Spleen (tissue), 7 donors: ENCODE data around the gene UBC.

Experiments used
- POLR2A ChIP-seq, 3 donors: fragments of 450-650 bp; IDR thresholded peaks; one replicate each; pipeline ENCODE4 v1.5.1; 2017; ENCODE audit warnings: antibody characterized with exemption in 3 of 3, mild to moderate bottlenecking in 1 of 3
- POLR2AphosphoS5 ChIP-seq, 3 donors: sonication (generic); formaldehyde crosslinking; IDR thresholded peaks; one replicate each; pipeline ENCODE4 v1.5.1; 2017; ENCODE audit warnings: antibody characterized with exemption in 3 of 3
- TF ChIP-seq, protein P1 (sequence below), 11 experiments: fragments of 200-600 bp in 7 of 11; fragments of 450-650 bp in 4 of 11; sonication (generic) in 4 of 11; IDR thresholded peaks in 8 of 11; conservative IDR thresholded peaks in 3 of 11; 1 replicate in 7 of 11; 2 replicates in 4 of 11; pipeline versions ENCODE4 v1.4.0 to v1.8.0; 2016 to 2021; ENCODE audit warnings: antibody characterized with exemption in 11 of 11, inconsistent platforms in 4 of 11, mild to moderate bottlenecking in 1 of 11
- donor health status: DM: no; HTN: no; CAD: no; lungs with moderate emphysema.
- donor health status: DM: no; HTN: no; CAD: no.
- donor health status: DM: no; HTN: no; CAD: no.

DNA sequence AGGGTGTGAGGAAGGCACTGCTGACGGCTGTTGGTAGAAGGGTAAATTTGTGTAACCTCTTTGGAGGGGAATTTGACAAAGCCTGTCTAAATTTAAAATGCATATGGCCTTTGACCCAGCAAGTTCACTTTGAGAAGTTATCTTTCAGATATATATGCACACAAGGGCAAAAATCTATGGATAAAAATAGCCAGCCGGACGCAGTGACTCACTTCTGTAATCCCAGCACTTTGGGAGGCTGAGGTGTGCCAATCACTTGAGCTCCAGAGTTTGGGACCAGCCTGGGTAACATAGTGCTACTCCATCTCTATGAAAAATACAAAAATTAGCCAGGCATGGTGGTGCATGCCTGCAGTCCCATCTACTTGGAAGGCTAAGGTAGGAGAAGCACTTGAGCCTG lies 13.4 kb downstream of the UBC start:
- TF ChIP-seq, protein P1, sequence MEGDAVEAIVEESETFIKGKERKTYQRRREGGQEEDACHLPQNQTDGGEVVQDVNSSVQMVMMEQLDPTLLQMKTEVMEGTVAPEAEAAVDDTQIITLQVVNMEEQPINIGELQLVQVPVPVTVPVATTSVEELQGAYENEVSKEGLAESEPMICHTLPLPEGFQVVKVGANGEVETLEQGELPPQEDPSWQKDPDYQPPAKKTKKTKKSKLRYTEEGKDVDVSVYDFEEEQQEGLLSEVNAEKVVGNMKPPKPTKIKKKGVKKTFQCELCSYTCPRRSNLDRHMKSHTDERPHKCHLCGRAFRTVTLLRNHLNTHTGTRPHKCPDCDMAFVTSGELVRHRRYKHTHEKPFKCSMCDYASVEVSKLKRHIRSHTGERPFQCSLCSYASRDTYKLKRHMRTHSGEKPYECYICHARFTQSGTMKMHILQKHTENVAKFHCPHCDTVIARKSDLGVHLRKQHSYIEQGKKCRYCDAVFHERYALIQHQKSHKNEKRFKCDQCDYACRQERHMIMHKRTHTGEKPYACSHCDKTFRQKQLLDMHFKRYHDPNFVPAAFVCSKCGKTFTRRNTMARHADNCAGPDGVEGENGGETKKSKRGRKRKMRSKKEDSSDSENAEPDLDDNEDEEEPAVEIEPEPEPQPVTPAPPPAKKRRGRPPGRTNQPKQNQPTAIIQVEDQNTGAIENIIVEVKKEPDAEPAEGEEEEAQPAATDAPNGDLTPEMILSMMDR (IDR thresholded peaks at IDR 0.05 in 8 of 11, conservative IDR thresholded peaks at IDR 0.05 in 3 of 11) = no peak
- TF ChIP-seq POLR2A (IDR thresholded peaks at IDR 0.05) (no peak), POLR2AphosphoS5 (IDR thresholded peaks at IDR 0.05) (no peak)
